ENCODE measurements around the gene TMC1.
"Not testable (repeated sequence)": the region's sequence is repeated elsewhere in the genome, so short reads cannot be mapped to it uniquely, and the experiment has no call there.

Gene TMC1

DNA sequence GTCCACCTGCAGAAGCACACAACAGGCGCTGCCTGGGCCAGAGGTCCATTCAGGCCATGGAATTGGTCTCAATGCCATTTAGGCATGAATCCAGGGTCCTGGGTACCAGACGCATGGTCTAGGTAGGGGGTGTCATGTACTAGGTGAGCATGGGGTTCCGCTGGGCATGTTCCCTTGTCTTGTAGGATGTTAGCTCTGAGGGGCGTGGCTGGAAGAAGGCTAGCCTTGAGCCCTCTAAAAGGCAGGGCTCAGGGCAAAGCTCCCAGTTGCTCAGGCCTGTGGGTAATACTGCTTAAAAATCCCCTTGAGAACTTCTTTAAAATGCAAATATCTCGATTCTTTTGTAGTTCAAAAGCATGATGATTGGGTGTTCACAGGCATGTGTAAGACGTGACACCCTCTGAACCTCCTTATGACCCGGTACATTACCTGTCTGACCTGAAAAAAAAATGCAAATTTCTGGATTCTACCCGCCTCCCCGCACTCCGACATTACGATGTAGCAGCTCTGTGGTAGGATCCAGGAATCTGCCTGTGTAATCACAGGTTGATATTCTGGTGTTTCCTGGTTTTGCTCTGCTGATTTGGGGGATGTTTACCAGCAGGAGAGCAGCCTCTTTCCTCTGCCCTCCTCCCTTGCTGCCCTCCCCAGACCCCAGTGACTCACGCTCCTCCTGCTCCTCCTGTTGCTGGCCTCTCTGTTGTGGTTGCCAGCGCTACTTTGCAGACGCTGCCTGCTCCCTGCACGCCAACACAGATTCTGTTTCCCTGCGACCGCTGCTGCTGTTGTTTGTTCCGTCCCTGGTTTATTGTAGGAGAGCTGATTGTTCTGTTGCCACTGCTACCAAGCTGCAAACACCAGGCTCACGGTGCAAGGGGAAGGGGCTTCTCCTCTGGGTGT lies 5.7 kb downstream of the TMC1 start:
- DNase-seq: no peak

DNA sequence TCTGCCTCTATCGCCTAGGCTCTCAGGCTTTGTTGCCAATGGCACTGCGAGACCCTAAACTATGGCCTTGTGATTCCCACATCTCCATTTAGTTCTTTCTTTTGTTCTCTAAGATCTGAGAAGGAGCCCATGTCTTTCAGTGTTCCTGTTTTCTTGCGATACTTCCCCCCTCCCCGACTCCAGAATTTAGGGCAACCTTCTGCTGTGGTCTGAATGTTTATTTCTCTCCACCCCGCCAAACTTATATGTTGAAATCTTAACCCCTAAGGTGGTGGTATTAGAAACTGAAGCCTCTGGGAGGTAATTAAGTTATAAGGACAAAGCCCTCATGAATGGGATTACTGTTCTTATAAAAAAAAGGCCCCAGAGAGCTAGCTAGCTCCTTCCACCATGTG lies 6.4 kb downstream of the TMC1 start:
- peak; percentile 1 for DNase-seq

DNA sequence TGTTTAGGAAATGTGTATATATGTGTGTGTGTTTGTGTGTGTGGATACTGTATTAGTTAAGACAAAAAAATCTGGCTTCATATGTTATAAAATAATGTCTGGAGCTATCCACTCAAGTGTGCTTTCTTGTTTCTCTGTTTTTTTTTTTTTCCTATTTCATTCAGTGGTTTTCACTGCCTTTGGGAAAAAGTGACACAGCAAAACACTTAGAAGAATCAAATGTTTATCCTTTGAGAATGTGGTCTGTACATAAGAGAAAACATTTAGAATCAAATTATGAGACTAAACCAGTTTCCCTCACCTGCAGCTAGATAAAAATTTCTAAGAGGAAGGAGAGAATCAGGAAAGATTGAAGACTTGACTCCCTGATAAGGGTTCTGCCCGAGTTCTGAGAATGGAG lies 8.1 kb downstream of the TMC1 start:
- DNase-seq: no peak

DNA sequence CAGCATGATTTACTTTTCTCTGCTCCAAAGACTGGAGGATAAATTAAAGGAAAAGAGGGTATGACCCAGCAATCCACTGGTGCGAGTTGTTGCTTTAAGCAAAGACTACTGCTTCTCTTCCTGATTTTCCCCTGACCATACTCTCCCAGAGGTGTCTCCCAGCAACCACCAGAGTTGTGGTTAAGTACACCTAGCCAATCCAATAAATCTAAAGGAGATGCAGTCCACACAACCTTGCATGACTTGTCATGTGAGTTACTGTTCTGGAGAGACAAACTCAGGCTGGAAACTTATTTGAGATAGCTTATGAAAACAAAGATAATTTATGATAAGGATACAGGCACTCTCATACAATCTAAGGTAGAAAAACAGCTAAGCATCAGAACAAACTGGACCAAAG lies 11.9 kb downstream of the TMC1 start:
- DNase-seq: no peak

DNA sequence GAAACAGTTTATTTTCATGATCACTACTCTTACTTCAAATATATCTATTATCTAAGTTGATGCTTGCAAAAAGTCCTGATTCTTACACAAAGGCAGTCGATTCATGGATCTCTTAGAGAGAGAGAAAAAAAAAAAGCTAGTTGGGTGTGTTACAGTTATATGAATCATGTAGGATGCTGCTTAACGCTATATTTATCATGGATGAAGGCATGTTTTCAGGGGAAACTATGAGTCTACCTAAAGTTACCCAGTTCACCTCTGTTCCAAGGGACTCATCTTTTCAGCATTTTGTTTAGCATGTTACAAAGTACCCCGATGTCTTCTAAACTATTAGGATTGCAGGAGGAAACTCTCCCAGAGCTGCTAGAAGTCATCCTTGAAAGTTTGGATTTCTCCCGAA lies 13.5 kb downstream of the TMC1 start:
- no peak for DNase-seq

DNA sequence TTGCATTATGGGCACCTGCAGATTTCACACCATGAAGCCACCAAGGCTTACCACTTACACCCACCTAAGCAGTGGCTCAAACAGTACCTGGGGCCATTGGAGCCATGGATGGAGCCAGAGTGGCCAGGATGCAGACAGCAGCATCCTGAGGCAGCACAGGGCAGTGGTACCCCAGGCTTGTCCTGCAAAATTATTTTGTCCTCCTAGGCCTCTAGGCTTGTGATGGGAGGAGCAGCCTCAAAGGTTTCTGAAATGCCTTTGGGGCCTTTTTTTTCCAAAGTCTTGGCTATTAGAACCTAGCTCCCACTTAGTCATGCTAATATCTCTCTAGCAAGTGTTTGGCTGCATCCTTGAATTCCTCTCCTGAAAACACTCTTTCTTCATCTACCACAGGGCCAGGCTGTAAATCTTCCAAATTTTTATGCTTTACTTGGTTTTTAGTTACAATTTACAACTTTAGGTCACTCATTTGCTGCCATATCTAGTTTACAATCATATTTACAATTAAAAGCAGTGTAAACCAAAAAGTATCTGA lies 15.7 kb downstream of the TMC1 start:
- DNase-seq: no peak

DNA sequence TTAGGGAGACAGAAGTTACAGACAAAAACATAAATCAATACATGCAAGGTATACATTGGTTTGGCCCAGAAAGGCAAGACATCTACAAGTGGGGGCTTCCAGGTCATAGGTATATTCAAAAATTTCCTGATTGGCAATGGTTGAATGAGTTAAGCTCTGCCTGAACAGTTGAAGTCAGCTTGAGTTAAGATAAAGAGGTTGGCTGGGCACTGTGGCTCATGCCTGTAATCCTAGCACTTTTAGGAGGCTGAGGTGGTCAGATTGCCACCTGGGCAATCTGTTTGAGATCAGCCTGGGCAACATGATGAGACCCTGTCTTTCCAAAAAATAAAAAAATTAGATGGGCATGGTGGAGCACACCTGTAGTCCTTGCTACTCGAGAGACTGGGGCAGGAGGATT lies 16.3 kb downstream of the TMC1 start:
- DNase-seq: no peak

DNA sequence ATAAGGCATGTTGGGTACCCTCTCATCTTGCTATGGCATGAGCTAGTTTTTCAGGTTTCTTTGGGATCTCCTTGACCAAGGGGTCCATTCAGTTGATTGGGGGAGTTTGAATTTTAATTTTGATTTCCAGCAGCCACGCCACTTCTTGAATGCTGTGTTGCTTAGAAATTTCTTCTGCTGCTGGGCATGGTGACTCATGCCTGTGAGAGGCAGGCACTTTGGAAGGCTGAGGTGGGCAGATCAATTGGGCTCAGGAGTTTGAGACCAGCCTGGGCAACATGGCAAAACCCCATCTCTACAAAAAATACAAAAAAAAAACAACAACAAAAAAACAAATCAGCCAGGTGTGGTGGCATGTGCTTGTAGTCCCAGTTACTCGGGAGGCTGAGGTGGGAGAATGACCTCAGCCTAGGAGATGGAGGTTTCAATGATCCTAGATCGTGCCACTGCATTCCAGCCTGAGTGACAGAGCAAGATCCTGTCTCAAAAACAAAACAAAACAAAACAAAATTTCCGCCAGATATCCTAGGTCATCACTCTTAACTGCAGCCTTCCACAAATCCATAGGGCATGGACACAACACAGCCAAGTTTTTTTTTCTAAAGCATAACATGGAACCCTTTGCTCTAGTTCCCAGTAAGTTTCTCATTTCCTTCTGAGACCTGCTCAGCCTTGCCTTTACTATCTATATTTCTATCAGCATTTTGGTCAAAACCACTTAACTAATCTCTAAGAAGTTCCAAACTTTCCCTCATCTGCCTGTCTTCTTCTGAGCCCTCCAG lies 17.7 kb downstream of the TMC1 start:
- DNase-seq: no peak

DNA sequence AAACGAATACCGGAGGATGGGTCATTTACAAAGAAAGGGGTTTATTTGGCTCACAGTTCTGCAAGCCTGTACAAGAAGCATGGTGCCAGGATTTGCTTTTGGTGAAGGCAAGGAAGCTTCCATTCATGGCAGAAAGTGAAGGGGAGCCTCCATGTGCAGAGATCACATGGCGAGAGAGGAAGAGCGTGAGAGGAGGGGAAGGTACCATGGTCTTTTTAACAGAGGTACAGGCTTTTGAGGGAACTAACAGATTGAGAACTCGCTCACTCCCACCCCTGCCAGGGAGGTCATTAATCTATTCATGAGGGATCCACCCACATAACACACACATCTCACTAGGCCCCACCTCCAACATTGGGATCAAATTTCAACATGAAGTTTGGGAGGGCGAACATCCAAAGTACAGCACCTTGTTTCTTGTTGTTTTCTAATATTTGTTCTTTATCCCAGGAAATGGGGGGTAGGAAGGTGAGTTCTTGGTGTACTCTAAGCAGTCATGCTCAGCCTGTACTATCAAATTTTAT lies 18.5 kb downstream of the TMC1 start:
- no peak for DNase-seq

DNA sequence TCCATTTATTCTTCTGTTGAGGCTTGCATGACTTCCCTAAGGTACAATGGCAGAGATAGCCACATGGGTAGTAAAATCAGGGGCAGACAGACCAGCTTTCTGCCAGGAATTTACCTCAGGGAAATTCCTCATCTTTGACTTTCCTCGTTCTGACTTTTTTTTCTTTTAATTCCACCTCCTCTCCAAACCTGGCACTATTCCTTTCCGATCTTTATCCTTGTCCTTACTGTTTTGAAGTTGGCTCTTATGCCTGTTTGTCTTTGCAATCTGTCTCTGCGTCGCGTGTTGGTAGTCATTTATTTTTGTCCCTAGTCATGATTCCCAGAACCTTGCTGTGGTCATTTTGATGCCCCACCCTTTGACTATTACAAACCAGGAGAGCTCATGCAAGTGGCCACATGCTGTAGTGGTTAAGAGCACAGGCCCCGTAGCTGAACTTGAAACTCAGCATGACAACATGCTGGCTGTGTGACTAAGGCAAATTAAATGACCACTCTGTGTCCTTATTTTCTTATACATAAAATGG lies 19.0 kb downstream of the TMC1 start:
- DNase-seq: no peak

DNA sequence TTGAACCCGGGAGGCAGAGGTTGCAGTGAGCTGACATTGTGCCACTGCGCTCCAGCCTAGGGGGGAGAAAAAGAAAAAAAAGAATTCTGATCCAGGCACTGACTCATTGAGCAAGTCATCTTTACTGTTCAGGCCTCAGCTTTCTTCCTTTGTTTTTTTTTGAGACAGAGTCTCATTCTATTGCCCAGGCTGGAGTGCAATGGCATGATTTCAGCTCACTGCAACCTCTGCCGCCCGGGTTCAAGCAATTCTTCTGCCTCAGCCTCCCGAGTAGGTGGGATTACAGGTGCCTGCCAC lies 21.1 kb downstream of the TMC1 start:
- not testable (repeated sequence) for DNase-seq

DNA sequence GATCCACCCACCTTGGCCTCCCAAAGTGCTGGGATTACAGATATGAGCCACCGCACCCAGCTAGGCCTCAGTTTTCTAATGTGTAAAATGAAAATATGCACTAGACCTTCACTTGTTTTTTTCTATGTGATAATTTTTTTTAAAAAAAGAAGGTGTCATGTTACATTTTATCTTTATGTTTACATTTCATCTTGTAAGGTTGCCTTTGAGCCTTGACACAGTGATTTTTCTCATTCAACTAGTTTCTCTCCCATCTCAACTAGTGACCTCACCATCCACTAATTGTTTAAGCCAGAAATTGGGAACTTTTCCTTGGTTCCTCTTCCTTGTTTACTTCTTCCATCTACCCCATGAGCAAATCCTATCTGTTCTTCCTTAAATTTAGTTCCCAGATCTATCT lies 21.5 kb downstream of the TMC1 start:
- no peak for DNase-seq

DNA sequence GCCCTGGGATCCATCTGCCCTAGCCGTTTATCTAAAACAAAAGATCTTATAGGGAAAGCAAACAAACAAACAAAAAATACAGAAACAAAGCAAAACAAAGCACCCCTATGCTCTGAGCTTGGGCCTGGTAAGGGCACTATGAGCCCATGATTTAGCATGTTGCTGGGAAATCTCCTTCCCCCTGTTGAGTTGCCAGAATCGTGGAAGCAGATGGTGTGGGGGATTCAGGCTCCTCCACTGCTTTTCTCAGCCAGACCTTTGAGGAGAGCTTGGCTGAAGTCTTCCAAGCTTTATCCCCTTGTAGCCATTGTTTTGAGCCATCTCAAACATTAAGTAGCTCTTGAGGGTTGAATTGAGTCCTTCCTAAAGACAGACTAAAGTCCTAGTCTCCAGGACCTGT lies 29.9 kb downstream of the TMC1 start:
- no peak for DNase-seq

DNA sequence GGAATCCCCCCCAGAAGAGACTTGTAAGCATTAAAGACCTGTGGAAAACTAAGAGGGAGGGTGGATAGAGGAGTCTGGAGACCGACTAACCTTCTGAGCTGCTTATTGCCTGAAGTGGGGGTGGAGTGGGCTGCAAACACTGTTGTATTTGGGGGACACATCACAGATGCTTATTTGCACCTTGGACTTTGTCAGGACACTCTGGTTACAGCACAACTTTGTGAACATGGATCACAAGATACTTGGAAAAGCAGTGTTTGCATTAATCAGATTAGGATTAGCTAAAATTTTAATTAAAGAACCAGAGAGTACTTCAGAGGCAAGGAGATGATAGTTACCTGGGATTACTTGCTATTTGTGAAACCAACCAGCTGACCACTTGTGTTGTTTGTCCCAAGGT lies 30.9 kb downstream of the TMC1 start:
- no peak for DNase-seq

DNA sequence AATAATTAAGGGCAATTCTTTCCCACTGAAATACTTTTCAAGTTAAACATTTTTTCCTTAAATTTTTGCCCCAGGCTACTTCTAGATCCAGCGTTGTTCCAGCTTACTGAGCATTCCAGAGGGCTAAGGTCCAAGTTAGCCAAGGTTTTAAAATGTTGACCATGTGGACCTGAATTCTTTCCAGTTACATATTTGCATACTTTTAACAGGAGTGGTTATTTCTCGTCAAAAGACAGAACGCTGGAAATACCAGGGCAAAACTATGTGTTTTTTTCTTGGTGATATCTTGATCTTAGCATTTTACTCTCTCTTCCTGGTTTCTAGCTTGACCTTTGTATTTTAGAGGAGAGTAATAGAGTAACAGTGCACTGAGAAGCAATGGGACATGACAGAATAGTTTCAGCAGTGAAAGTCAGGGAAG lies 32.8 kb downstream of the TMC1 start:
- DNase-seq: no peak

DNA sequence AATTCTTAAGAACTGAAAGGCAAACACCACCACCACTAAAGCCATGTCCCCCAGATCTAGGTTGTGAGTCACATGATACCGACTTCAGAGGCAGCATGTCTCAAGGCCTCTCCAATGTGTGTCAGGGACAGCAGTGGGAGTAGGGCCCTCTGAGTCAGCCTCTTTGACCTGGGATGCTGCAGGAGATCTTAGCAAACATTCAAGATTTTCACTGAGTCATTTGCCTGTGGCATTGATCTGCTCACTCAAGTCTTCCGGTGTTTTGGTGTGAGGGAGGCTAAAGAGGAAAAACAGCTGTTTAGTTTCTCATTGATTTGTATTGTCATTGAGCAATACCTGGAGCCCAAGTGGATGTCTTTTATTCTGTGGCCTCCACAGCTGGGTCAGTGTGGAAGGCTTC lies 36.1 kb downstream of the TMC1 start:
- no peak for DNase-seq

DNA sequence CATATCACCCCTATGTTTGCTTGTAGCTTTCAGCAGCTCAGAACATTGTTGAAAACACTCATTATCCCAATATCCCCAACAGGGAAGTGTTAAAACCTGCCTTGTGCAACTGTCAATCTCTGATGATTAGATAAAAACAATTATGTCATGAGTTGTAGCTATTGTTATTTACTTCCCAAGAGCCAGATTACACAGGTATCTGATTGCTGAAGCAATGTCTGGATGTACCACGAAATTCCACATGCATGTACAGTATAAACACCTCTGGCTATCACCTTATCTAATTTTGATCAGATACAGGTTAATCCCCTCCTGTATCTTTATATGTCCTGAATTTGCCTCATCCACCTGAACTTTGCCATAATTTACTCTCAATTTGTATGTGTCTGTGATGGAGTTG lies 38.7 kb downstream of the TMC1 start:
- DNase-seq: no peak

DNA sequence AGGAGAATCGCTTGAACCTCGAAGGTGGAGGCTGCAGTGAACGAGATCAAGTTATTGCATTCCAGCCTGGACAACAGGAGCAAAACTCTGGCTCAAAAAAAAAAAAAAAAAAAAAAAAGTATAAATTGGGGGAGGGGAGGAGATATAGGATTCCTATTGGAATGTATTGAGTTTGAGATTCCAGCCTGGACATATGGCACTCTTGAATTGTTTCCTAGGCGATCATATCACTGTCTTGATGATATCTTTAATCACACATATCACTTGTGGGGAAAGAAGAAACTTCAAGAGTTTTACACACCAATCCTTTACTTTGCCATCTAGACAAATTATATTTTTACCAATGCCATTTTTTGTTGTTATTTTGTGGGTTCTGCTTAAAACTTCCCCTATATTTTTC lies 42.4 kb downstream of the TMC1 start:
- no peak for DNase-seq

DNA sequence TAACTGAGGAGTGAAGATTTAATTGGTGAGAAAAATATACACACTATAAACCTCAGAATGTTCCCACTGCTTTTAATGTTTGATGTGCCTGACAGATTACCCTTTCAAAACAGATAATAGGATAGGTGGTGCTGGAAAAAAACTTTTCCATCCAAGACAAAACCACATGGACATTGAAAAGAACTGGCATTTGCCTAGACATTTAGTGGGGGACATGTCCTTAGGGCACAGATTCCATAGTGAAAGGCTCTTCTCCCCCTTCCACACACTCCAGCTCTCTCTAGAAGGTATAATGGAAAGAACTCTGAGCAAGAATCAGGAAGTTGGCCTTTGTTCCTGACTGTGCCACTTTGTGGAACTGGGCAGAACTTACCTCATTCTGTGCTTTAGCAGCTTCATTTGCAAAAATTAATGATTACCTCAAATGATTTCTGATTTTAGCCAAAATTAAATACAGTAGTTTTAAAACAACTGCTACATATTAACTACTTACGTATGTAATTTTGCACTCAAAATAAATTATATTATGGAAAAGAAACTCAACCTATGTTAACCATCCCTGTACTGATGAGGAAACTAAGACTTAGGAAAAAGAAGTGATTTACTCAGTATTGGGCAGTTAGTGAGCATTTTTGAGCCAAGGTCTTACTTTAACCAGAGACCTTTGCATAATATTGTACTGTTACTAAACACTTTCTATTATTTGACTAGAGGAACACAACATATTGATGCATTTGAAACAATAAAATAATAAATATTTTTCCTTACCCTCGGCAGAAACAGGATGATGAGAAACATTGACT lies 43.3 kb downstream of the TMC1 start:
- no peak for DNase-seq

DNA sequence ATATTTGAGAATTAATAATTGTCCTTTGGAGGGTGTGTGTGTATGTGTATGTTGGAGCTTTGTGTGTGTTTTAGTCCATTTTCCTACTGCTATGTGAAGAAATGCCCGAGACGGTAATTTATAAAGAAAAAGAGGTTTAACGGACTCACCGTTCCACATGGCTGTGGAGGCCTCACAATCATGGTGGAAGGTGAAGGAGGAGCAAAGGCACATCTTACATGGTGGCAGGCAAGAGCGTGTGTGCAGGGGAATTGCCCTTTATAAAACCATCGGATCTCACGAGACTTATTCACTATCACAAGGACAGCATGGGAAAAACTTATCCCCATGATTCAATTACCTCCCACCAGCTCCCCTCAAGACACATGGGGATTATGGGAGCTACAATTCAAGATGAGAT lies 44.1 kb downstream of the TMC1 start:
- no peak for DNase-seq

DNA sequence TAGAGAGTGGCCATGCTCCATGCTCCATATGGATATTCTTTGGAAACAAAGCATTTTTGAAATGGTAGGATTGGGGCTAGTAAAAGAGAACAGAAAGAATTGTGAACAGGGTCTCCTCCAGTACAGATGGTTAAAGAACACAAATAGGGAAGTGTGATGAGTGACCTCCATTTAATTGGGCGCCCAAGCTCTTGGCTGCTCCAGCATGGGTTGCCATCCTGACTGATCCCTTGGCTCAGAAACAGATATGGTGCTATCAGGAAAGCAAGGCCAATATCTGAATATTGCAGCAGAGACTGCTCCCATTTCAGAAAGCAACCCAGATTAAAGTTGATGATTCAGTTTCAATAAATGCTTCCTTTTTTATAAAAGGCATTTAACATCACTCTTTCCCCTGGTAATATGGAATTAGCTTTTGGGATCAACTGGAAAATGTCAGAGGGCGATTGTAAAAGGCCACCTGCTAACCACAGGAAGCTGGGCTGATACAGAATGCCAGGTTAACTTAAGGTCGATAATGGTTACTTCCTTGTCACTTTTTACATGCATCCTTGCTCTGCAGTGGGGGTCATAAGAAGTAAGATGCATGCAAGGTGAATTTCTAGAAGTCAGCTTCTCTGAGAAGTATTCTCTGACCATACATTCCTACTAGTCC lies 52.9 kb downstream of the TMC1 start:
- no peak for DNase-seq

DNA sequence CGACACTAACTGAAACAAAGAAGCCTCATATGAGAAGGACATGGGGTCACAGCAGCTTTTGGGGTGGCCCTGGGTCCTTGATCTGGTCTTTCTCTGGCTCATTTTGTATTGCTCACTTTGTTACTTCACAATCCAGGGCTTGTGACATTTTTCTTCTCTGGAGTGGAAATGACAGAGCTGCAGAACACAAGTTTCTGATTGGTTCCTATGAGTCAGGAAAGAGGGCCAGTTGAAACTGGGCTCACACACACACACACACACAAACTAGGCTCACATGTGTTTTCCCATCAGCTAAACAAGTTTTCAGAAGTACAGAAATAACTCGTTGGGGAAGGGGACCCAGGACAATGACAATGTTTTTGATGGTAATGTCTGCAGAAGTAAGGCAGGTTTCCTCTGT lies 54.3 kb downstream of the TMC1 start:
- no peak for DNase-seq

All from KG1 (cell line).